Measurements from ENCODE around the gene TDRD7.

TDRD7 gene

GRCh38 chr9:97518166-97518908 is 106.4 kb downstream of the TDRD7 start:
- DNase-seq = no peak
- in situ Hi-C loops (cut with HindIII; ENCODE audit: low pct_ligation_motif_present, low sequenced_read_pairs) = no loop called here
- H3K36me3 ChIP-seq (replicated peaks) = no peaks in the 10 kb centered on the region
- no peak for TF ChIP-seq CTCF (IDR thresholded peaks at IDR 0.05; ENCODE audit: low read depth, low read length, missing control alignments)
- H3K27ac ChIP-seq = no peak overlapping the region
- H3K4me3 ChIP-seq (ENCODE audit: low read depth, low read length) = no peak overlapping the region
- no peaks in the 10 kb centered on the region for H3K27me3 ChIP-seq (replicated peaks)

- no peak overlapping the region for H3K4me3 ChIP-seq (ENCODE audit: low read depth, low read length)
- no peak overlapping the region for H3K27ac ChIP-seq
- TF ChIP-seq CTCF (IDR thresholded peaks at IDR 0.05; ENCODE audit: low read depth, low read length, missing control alignments) = no peak
- in situ Hi-C loops (cut with HindIII; ENCODE audit: low pct_ligation_motif_present, low sequenced_read_pairs) = no loop called here
- no peak for DNase-seq
- H3K27me3 ChIP-seq (replicated peaks) = no peaks in the 10 kb centered on the region
- no peaks in the 10 kb centered on the region for H3K36me3 ChIP-seq (replicated peaks)
Observed at GRCh38 chr9:97518909-97519307, 107.0 kb downstream of the TDRD7 start.

GRCh38 chr9:97519441-97519970 is 107.6 kb downstream of the TDRD7 start:
- no peak for TF ChIP-seq CTCF (IDR thresholded peaks at IDR 0.05; ENCODE audit: low read depth, low read length, missing control alignments)
- H3K36me3 ChIP-seq (replicated peaks) = no peaks in the 10 kb centered on the region
- DNase-seq = no peak
- no peak overlapping the region for H3K27ac ChIP-seq
- no peaks in the 10 kb centered on the region for H3K27me3 ChIP-seq (replicated peaks)
- no peak overlapping the region for H3K4me3 ChIP-seq (ENCODE audit: low read depth, low read length)
- in situ Hi-C loops (cut with HindIII; ENCODE audit: low pct_ligation_motif_present, low sequenced_read_pairs) = no loop called here

- TF ChIP-seq CTCF (IDR thresholded peaks at IDR 0.05; ENCODE audit: low read depth, low read length, missing control alignments) = no peak
- in situ Hi-C loops (cut with HindIII; ENCODE audit: low pct_ligation_motif_present, low sequenced_read_pairs) = no loop called here
- no peak overlapping the region for H3K4me3 ChIP-seq (ENCODE audit: low read depth, low read length)
- H3K27me3 ChIP-seq (replicated peaks) = no peaks in the 10 kb centered on the region
- H3K36me3 ChIP-seq (replicated peaks) = no peaks in the 10 kb centered on the region
- no peak for DNase-seq
- no peak overlapping the region for H3K27ac ChIP-seq
Observed at GRCh38 chr9:97521576-97522333, 109.9 kb downstream of the TDRD7 start.

GRCh38 chr9:97524424-97524823 is 112.5 kb downstream of the TDRD7 start:
- no peak overlapping the region for H3K4me3 ChIP-seq (ENCODE audit: low read depth, low read length)
- no peaks in the 10 kb centered on the region for H3K27me3 ChIP-seq (replicated peaks)
- no peaks in the 10 kb centered on the region for H3K36me3 ChIP-seq (replicated peaks)
- no peak overlapping the region for H3K27ac ChIP-seq
- in situ Hi-C loops (cut with HindIII; ENCODE audit: low pct_ligation_motif_present, low sequenced_read_pairs) = no loop called here
- DNase-seq = no peak
- TF ChIP-seq CTCF (IDR thresholded peaks at IDR 0.05; ENCODE audit: low read depth, low read length, missing control alignments) = no peak

All from brain microvascular endothelial cell (primary cell).